DOHH2 (cell line): ENCODE data around the gene ASIC5.

Experiments
- H3F3A ChIP-seq: fragments of 200-600 bp; sonication (generic), shearing (Covaris generic); 2 replicates; pipeline ENCODE4 v1.6.0; 2016; ENCODE audit warnings: antibody characterized with exemption, mild to moderate bottlenecking; ENCODE audit not compliant: control insufficient read depth, insufficient read depth
- H3K27ac ChIP-seq: fragments of 200-600 bp; sonication (generic); 2 replicates; pipeline ENCODE4 v1.5.1; 2014; ENCODE audit warnings: low read depth, mild to moderate bottlenecking, low read length, moderate library complexity
- H3K27me3 ChIP-seq: fragments of 200-600 bp; sonication (generic); 2 replicates; pipeline ENCODE4 v1.6.1; 2014; ENCODE audit warnings: mild to moderate bottlenecking, low read length, mixed read lengths; ENCODE audit not compliant: control insufficient read depth
- H3K36me3 ChIP-seq: fragments of 200-600 bp; sonication (generic); 2 replicates; pipeline ENCODE4 v1.6.1; 2014; ENCODE audit warnings: mild to moderate bottlenecking, low read length, moderate library complexity, mixed read lengths; ENCODE audit not compliant: control insufficient read depth
- H3K4me1 ChIP-seq: fragments of 200-600 bp; sonication (generic); 2 replicates; pipeline ENCODE4 v1.6.1; 2014; ENCODE audit warnings: mild to moderate bottlenecking, low read length, mixed read lengths; ENCODE audit not compliant: control insufficient read depth
- H3K4me2 ChIP-seq: fragments of 200-600 bp; sonication (generic); 2 replicates; pipeline ENCODE4 v1.6.0; 2014; ENCODE audit warnings: mild to moderate bottlenecking, low read length, moderate library complexity
- H3K4me3 ChIP-seq: fragments of 200-600 bp; sonication (generic); 2 replicates; pipeline ENCODE4 v1.5.1; 2014; ENCODE audit warnings: mild to moderate bottlenecking, low read length, mixed read lengths
- H3K79me2 ChIP-seq: fragments of 200-600 bp; sonication (generic); 2 replicates; pipeline ENCODE4 v1.6.1; 2014; ENCODE audit warnings: mild to moderate bottlenecking, low read length, mixed read lengths; ENCODE audit not compliant: control insufficient read depth
- H3K9me2 ChIP-seq: fragments of 200-600 bp; sonication (generic); replicated peaks from 2 replicates; pipeline ENCODE4 v1.6.1; 2014; ENCODE audit warnings: mild to moderate bottlenecking, low read length, mixed read lengths; ENCODE audit not compliant: control insufficient read depth
- H3K9me3 ChIP-seq: fragments of 200-600 bp; sonication (generic); 2 replicates; pipeline ENCODE4 v1.6.1; 2014; ENCODE audit warnings: antibody characterized with exemption, low read length, mixed read lengths; ENCODE audit not compliant: control insufficient read depth, insufficient read depth
- H4K20me1 ChIP-seq: fragments of 200-600 bp; sonication (generic); 2 replicates; pipeline ENCODE4 v1.6.0; 2014; ENCODE audit warnings: low read depth, mild to moderate bottlenecking, antibody characterized with exemption, low read length, moderate library complexity; ENCODE audit not compliant: control insufficient read depth, insufficient read depth
- CTCF ChIP-seq: fragments of 200-600 bp; sonication (generic); IDR thresholded peaks from one replicate; pipeline ENCODE4 v1.5.1; 2014; ENCODE audit warnings: antibody characterized with exemption, mild to moderate bottlenecking, low read depth, low read length; ENCODE audit not compliant: poor library complexity, severe bottlenecking
- EZH2phosphoT487 ChIP-seq: fragments of 200-600 bp; sonication (generic); IDR thresholded peaks from 2 replicates; pipeline ENCODE4 v1.6.1; 2017; ENCODE audit warnings: borderline replicate concordance, mild to moderate bottlenecking, antibody characterized with exemption, low read length, moderate library complexity, mixed read lengths

The ASIC5 gene

GRCh38 chr4:155784637-155785036 is 81.4 kb downstream of the ASIC5 start:
- Histone ChIP-seq H3K9me3 (no peaks in the 10 kb centered on the region), H3K79me2 (no peaks in the 10 kb centered on the region), H3K27ac (no peak overlapping the region), H3F3A (no peaks in the 10 kb centered on the region), H3K36me3 (no peaks in the 10 kb centered on the region), H3K9me2 (no peaks in the 10 kb centered on the region), H3K27me3 (no peaks in the 10 kb centered on the region), H3K4me1 (no peaks in the 10 kb centered on the region), H3K4me3 (no peak overlapping the region), H3K4me2 (no peak overlapping the region), H4K20me1 (no peaks in the 10 kb centered on the region)
- TF ChIP-seq CTCF (no peak), EZH2phosphoT487 (no peak)

GRCh38 chr4:155781249-155781831 is 84.7 kb downstream of the ASIC5 start:
- Histone ChIP-seq H3F3A (no peaks in the 10 kb centered on the region), H3K79me2 (no peaks in the 10 kb centered on the region), H4K20me1 (no peaks in the 10 kb centered on the region), H3K27me3 (no peaks in the 10 kb centered on the region), H3K36me3 (no peaks in the 10 kb centered on the region), H3K4me2 (no peak overlapping the region), H3K27ac (no peak overlapping the region), H3K9me2 (no peaks in the 10 kb centered on the region), H3K4me1 (no peaks in the 10 kb centered on the region), H3K9me3 (no peaks in the 10 kb centered on the region), H3K4me3 (no peak overlapping the region)
- TF ChIP-seq CTCF (no peak), EZH2phosphoT487 (no peak)

- Histone ChIP-seq H4K20me1 (no peaks in the 10 kb centered on the region), H3K27me3 (no peaks in the 10 kb centered on the region), H3K4me1 (no peaks in the 10 kb centered on the region), H3K9me3 (no peaks in the 10 kb centered on the region), H3K4me3 (no peak overlapping the region), H3F3A (no peaks in the 10 kb centered on the region), H3K9me2 (no peaks in the 10 kb centered on the region), H3K36me3 (no peaks in the 10 kb centered on the region), H3K27ac (no peak overlapping the region), H3K79me2 (no peaks in the 10 kb centered on the region), H3K4me2 (no peak overlapping the region)
- TF ChIP-seq EZH2phosphoT487 = no peak
- no peak for TF ChIP-seq CTCF
Measured at GRCh38 chr4:155780775-155781174, 85.3 kb downstream of the ASIC5 start.
